Astrocyte of the spinal cord (primary cell): ENCODE measurements around the gene KRTAP10-1.

Experiments used
- DNase-seq: peaks from one replicate; pipeline ENCODE4 v3.0.0; 2011; ENCODE audit warnings: low read depth, low spot score
- H3K4me3 ChIP-seq: 2 replicates; pipeline ENCODE4 v1.5.1; 2011; ENCODE audit warnings: low read depth, mild to moderate bottlenecking, low read length, moderate library complexity
- in situ Hi-C: cut with HindIII; loops from 2 replicates; pipeline ENCODE4 v1.10.0; 2017; ENCODE audit warnings: low sequenced_read_pairs
- TF ChIP-seq, protein P1 (sequence below): IDR thresholded peaks from 2 replicates; pipeline ENCODE4 v1.5.1; 2012; ENCODE audit warnings: low read depth, mild to moderate bottlenecking, low read length, inconsistent platforms

The KRTAP10-1 gene

DNA sequence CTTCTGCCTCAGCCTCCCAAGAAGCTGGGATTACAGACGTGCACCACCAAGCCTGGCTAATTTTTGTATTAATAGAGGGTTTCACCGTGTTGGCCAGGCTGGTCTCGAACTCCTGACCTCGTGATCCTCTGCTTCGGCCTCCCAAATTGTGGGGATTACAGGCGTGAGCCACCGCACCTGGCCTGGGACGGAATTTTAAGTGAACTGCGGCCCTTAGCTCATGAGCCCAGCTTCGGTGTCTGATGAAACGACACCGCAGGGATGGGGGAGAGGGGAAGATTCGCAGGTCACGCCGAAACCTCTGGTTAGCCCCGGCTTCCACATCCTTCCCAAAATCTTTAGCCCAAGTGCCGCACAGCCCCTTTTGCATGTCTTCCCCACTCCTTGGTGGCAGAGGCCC lies 45.6 kb downstream of the KRTAP10-1 start:
- DNase-seq = no peak
- H3K4me3 ChIP-seq = no peak overlapping the region
- TF ChIP-seq, protein P1, sequence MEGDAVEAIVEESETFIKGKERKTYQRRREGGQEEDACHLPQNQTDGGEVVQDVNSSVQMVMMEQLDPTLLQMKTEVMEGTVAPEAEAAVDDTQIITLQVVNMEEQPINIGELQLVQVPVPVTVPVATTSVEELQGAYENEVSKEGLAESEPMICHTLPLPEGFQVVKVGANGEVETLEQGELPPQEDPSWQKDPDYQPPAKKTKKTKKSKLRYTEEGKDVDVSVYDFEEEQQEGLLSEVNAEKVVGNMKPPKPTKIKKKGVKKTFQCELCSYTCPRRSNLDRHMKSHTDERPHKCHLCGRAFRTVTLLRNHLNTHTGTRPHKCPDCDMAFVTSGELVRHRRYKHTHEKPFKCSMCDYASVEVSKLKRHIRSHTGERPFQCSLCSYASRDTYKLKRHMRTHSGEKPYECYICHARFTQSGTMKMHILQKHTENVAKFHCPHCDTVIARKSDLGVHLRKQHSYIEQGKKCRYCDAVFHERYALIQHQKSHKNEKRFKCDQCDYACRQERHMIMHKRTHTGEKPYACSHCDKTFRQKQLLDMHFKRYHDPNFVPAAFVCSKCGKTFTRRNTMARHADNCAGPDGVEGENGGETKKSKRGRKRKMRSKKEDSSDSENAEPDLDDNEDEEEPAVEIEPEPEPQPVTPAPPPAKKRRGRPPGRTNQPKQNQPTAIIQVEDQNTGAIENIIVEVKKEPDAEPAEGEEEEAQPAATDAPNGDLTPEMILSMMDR = no peak
- in situ Hi-C loops = no loop called here

GRCh38 chr21:44492567-44493385 lies 47.2 kb downstream of the KRTAP10-1 start:
- in situ Hi-C loops = no loop called here
- DNase-seq = no peak
- no peak overlapping the region for H3K4me3 ChIP-seq
- TF ChIP-seq, protein P1 = no peak

GRCh38 chr21:44490816-44491215 lies 49.2 kb downstream of the KRTAP10-1 start:
- H3K4me3 ChIP-seq = no peak overlapping the region
- TF ChIP-seq, protein P1 = no peak
- no peak for DNase-seq
- in situ Hi-C loops = no loop called here

- in situ Hi-C loops = no loop called here
- H3K4me3 ChIP-seq = no peak overlapping the region
- TF ChIP-seq, protein P1 = no peak
- no peak for DNase-seq
Measured at GRCh38 chr21:44490405-44490804, 49.6 kb downstream of the KRTAP10-1 start.

- in situ Hi-C loops = no loop called here
- no peak overlapping the region for H3K4me3 ChIP-seq
- DNase-seq = no peak
- TF ChIP-seq, protein P1 = no peak
Measured at GRCh38 chr21:44489962-44490361, 50.0 kb downstream of the KRTAP10-1 start.
